Measurements from ENCODE around the gene ZACN.

ZACN gene

DNA sequence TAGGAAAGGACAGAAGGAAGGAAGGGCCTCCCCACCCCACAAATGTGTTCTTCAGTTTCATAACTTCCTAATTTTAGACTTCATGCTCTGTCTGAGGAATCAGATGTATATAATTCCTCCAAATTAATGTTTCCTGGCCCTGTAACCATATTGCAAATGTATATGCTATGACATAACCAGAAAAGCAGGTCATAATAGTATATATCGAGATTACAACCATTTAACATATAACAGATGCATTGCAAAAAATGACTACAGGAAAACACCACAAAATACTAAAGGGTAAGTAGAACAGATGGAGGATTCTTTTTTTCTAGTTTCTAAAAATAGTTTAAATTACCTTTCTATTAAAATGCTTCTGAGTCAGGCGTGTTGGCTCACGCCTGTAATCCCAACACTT is 27.7 kb downstream of the ZACN start:
- FAIRE-seq, result no peak

DNA sequence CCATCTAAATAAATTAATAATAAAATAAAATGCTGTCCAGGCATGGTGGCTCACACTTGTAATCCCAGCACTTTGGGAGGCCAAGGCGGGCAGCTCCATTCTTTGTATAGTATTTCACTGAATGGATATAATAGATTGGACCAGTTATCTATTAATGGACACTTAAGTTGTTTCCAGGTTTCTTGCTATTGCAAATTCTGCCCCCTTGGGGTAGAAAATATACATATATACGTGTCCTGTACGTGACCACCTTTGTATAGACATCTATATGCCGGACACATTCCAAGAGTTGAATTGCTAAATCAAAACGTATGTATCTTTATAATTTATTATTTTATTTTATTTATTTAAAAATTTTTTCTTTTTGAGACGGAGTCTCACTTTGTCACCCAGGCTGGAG is 28.5 kb downstream of the ZACN start:
- no peak for FAIRE-seq

DNA sequence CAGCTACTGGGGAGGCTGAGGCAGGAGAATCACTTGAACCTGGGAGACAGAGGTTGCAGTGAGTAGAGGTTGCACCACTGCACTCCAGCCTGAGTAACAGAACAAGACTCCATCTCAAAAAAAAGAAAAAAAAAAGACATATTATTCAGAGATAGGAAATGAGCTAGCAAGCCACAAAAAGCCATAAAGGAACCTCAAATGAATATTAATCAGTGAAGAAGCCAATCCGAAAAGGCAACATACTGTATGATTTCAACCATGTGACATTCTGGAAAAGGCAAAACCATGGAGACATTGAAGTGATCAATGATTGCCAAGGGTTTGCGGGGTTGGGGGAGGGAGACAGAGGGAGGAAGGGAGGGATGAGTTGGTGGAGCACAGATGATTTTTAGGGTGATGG is 33.0 kb downstream of the ZACN start:
- no peak for FAIRE-seq

GRCh38 chr17:76115138-76115754 is 36.3 kb downstream of the ZACN start:
- no peak for FAIRE-seq

DNA sequence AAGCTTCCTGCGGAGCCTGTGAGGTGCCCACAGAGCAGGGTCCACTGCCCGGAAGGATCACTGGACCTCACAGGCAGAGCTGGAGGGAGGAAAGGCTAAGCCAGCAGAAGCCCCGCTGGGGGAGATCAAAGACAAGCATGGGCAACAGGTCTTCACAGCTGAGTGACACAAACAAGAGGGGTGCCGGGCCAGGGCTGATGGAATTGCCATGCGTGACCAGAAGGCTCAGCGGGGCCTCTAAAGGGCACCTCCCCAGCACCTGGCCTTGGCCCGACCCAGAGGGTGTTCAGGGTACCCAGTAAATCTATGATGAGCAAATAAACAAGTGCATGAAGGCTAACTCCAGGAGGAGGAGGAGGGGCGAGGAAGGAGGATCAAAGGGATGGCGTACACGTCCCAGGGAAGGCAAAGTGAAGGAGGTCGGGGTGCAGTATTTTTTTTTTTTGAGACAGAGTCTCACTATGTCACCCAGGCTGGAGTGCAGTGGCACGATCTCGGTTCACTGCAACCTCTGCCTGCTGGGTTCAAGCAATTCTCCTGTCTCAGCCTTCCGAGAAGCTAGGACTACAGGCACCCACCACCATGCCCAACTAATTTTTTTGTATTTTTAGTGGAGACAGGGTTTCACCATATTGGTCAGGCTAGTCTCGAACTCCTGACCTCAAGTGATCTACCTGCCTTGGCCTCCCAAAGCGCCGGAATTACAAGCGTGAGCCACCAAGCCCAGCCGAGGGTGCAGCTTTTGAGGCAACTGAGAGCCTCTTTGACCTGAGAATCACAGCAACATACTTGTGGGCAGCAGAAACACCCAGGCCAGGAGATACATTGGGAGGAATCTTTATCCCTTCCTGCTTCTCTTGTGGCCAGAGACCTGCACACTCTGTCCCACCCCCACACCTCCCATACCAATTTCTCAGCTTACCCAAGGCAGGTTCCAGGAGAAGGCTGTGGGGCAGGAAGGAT is 40.7 kb downstream of the ZACN start:
- no peak for FAIRE-seq

GRCh38 chr17:76120658-76121008 is 41.7 kb downstream of the ZACN start:
- FAIRE-seq, result no peak

DNA sequence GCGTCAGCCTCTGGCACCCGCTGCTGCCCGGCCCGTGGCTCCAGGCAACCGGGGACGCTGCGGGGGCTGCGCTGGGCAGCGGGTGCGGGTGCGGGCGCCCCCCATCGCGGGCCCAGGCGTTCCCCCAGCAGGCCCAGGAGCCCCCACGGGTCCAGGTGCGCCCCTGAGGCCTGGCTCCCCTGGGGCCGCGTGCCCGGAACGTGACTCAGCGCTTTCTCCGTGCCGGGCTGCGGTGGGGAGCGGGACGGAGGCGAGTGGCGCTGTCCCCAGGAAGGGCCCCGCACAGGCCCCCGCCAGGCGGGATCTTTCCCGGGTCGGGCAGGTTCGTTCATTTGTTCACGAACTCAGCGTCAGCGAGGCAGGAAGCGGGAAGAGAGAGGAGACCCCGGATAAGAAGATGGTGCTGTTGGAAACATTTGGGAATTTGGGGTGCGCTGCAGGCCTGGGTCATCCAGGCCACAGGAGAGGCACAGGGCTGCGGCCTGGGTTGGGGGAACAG is 43.0 kb downstream of the ZACN start:
- FAIRE-seq, result no peak

GRCh38 chr17:76122431-76123190 is 43.6 kb downstream of the ZACN start:
- FAIRE-seq, result no peak

DNA sequence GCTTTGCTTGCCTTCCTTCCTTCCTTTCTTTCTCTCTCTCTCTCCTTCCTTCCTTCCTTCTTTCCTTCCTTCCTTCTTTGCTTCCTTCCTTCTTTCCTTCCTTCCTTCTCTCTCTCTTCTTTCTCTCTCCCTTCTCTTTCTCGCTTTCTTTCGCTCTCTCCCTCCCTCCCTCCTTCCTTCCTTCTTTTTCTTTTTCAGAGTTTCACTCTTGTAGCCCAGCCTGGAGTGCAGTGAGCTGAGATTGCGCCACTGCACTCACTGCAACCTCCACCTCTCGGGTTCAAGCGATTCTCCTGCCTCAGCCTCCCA is 44.2 kb downstream of the ZACN start:
- FAIRE-seq, result no peak

GRCh38 chr17:76123749-76124581 is 45.0 kb downstream of the ZACN start:
- no peak for FAIRE-seq

- FAIRE-seq, result no peak
Observed at GRCh38 chr17:76124582-76125390, 45.8 kb downstream of the ZACN start.

DNA sequence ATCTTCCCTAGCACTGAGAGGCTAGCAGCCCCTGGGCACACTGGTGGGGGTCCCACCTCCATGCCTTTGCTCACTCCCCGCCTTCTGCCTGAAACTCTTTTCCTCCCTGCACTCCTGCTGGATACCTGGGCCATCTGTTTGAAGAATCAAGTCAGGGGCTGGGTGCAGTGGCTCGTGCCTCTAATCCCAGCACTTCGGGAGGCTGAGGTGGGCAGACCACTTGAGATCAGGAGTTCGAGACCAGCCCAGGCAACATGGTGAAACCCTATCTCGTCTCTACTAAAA is 46.4 kb downstream of the ZACN start:
- no peak for FAIRE-seq

- no peak for FAIRE-seq
Observed at GRCh38 chr17:76125922-76126321, 46.9 kb downstream of the ZACN start.

DNA sequence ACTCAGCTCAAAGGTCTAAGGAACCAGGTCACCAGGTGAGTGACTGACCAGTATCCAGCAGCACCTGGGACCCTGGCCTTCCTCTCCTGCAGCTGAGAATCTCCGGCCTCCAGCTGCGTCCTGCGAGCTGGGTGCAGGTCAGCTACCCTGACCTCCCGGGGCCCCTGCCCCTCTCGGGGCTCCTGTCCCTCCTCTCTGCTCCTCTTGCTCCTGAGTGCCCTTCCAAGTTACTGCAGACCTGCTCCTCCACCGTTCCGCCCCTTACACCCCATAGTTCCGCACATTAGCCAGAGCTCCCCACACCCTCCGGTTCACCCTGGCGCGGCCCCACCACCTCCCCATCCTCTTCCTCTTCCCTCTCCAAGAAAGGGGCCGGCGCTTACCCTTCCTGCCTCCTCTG is 51.5 kb downstream of the ZACN start:
- no peak for FAIRE-seq

DNA sequence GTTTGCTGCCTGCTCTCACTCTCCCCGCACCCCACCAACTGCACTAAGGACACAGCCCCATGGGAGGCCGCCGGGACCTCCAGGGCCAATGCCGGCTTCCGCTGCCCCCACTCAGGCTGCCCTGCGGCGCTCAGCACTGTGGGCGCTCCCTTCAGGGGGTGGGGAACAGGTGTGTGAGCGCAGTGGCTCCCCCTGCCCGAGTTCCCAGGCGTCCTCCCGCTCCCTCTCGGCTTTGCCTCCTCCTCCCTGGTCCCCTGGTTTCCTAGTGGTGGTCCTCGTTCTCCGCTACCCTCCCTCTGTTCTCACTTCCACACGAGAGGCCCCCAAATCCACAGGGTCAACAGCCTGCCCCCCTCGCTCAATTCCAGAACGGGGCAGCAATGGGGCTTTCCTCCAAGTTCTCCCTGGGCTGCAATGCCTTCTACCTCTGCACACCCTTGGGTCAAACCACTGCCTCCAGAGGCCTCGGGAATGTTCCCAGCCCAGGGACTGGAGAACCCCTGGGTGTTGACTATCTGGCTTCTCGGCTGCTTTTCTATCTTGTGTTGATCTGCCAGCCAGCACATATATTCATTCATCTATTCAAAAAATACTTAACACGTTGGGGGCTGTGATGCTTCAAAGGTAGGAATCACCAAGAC is 52.2 kb downstream of the ZACN start:
- no peak for FAIRE-seq

- FAIRE-seq, result no peak
Observed at GRCh38 chr17:76131692-76132573, 53.0 kb downstream of the ZACN start.

All from G401.6 (cell line).